H9 (cell line): ENCODE measurements around the gene TMCC1. TPM values are rescaled to one million over a fixed set of nuclear protein-coding genes. Genes with fewer than 3 reads are reported as not detected.

ENCODE experiments used
- DNase-seq: peaks from one replicate; pipeline ENCODE4 v3.0.0-alpha.2; 2017
- H2AFZ ChIP-seq: one replicate; pipeline ENCODE4 v1.6.1; 2013; ENCODE audit warnings: mild to moderate bottlenecking, low read length, control low read depth, moderate library complexity
- H2AK5ac ChIP-seq: 2 replicates; pipeline ENCODE4 v1.6.1; 2013; ENCODE audit warnings: low read length, control low read depth, mixed read lengths; ENCODE audit not compliant: insufficient read length
- H2BK120ac ChIP-seq: one replicate; pipeline ENCODE4 v1.6.1; 2013; ENCODE audit warnings: low read depth, mild to moderate bottlenecking, low read length, control low read depth, inconsistent platforms; ENCODE audit not compliant: poor library complexity, severe bottlenecking
- H2BK12ac ChIP-seq: 2 replicates; pipeline ENCODE4 v1.6.1; 2013; ENCODE audit warnings: low read length, control low read depth, mixed read lengths, low read depth; ENCODE audit not compliant: insufficient read length
- H2BK15ac ChIP-seq: 2 replicates; pipeline ENCODE4 v1.6.1; 2013; ENCODE audit warnings: low read depth, low read length, control low read depth
- H2BK20ac ChIP-seq: one replicate; pipeline ENCODE4 v1.6.1; 2013; ENCODE audit warnings: low read depth, mild to moderate bottlenecking, low read length, control low read depth, inconsistent platforms; ENCODE audit not compliant: poor library complexity, severe bottlenecking
- H2BK5ac ChIP-seq: 2 replicates; pipeline ENCODE4 v1.6.1; 2013; ENCODE audit warnings: low read length, control low read depth, mixed read lengths; ENCODE audit not compliant: insufficient read length
- H3K14ac ChIP-seq: 2 replicates; pipeline ENCODE4 v1.6.1; 2013; ENCODE audit warnings: low read length, control low read depth; ENCODE audit not compliant: insufficient read depth
- H3K18ac ChIP-seq: 2 replicates; pipeline ENCODE4 v1.6.1; 2013; ENCODE audit warnings: low read depth, mild to moderate bottlenecking, mixed read lengths, low read length, control low read depth; ENCODE audit not compliant: insufficient read length
- H3K23ac ChIP-seq: 2 replicates; pipeline ENCODE4 v1.6.1; 2013; ENCODE audit warnings: low read length, control low read depth, mixed read lengths, low read depth; ENCODE audit not compliant: insufficient read length
- H3K23me2 ChIP-seq: 2 replicates; pipeline ENCODE4 v1.6.1; 2013; ENCODE audit warnings: low read depth, mild to moderate bottlenecking, mixed read lengths, low read length, control low read depth; ENCODE audit not compliant: insufficient read length, poor library complexity, severe bottlenecking
- H3K27ac ChIP-seq: 2 replicates; pipeline ENCODE4 v1.5.1; 2013; ENCODE audit warnings: low read length, control low read depth, mixed read lengths, low read depth; ENCODE audit not compliant: insufficient read length
- H3K27me3 ChIP-seq: 2 replicates; pipeline ENCODE4 v1.6.1; 2013; ENCODE audit warnings: low read length, control low read depth, inconsistent platforms; ENCODE audit not compliant: insufficient read depth
- H3K4ac ChIP-seq: 2 replicates; pipeline ENCODE4 v1.6.1; 2013; ENCODE audit warnings: low read depth, mild to moderate bottlenecking, control low read depth, inconsistent platforms, low read length, moderate library complexity
- H3K4me1 ChIP-seq: 2 replicates; pipeline ENCODE4 v1.6.1; 2013; ENCODE audit warnings: low read length, control low read depth, inconsistent platforms; ENCODE audit not compliant: insufficient read depth
- H3K4me2 ChIP-seq: 2 replicates; pipeline ENCODE4 v1.6.1; 2013; ENCODE audit warnings: low read length, control low read depth, mixed read lengths; ENCODE audit not compliant: insufficient read length, insufficient read depth
- H3K56ac ChIP-seq: 2 replicates; pipeline ENCODE4 v1.6.1; 2013; ENCODE audit warnings: low read depth, mild to moderate bottlenecking, mixed read lengths, low read length, control low read depth; ENCODE audit not compliant: insufficient read length
- H3K79me1 ChIP-seq: 2 replicates; pipeline ENCODE4 v1.6.1; 2013; ENCODE audit warnings: low read depth, mild to moderate bottlenecking, moderate library complexity, low read length, control low read depth, inconsistent platforms; ENCODE audit not compliant: insufficient read depth, poor library complexity, severe bottlenecking
- H3K79me2 ChIP-seq: 2 replicates; pipeline ENCODE4 v1.6.1; 2013; ENCODE audit warnings: low read length, control low read depth, inconsistent platforms; ENCODE audit not compliant: insufficient read depth
- H3K9ac ChIP-seq: 2 replicates; pipeline ENCODE4 v1.6.1; 2013; ENCODE audit warnings: low read length, control low read depth, mixed read lengths; ENCODE audit not compliant: insufficient read length; ENCODE audit errors: extremely low read depth
- H3K9me3 ChIP-seq: one replicate; pipeline ENCODE4 v1.6.1; 2013; ENCODE audit warnings: low read depth, low read length, inconsistent platforms; ENCODE audit not compliant: control insufficient read depth
- H3T11ph ChIP-seq: one replicate; pipeline ENCODE4 v1.6.1; 2013; ENCODE audit warnings: mild to moderate bottlenecking, low read length, control low read depth, inconsistent platforms
- H4K20me1 ChIP-seq: one replicate; pipeline ENCODE4 v1.6.1; 2013; ENCODE audit not compliant: control insufficient read depth, insufficient read length, insufficient read depth
- H4K5ac ChIP-seq: 2 replicates; pipeline ENCODE4 v1.6.1; 2013; ENCODE audit warnings: low read depth, mild to moderate bottlenecking, mixed read lengths, low read length, control low read depth; ENCODE audit not compliant: insufficient read length
- H4K8ac ChIP-seq: replicated peaks from 2 replicates; pipeline ENCODE4 v1.6.1; 2013; ENCODE audit warnings: low read length, control low read depth, mixed read lengths, low read depth; ENCODE audit not compliant: insufficient read length
- H4K91ac ChIP-seq: 2 replicates; pipeline ENCODE4 v1.6.1; 2013; ENCODE audit warnings: low read depth, mild to moderate bottlenecking, moderate library complexity, mixed read lengths, low read length, control low read depth; ENCODE audit not compliant: insufficient read length
- H3K27ac Mint-ChIP-seq, 3 experiments: 2 replicates in 2 of 3; 3 replicates in 1 of 3; pipeline ENCODE4 v1.8.0; 2020 to 2021; ENCODE audit warnings: mixed read lengths in 3 of 3, mild to moderate bottlenecking in 1 of 3, moderate library complexity in 1 of 3
- H3K27me3 Mint-ChIP-seq: 2 replicates; pipeline ENCODE4 v1.8.0; 2021; ENCODE audit warnings: low read depth, mild to moderate bottlenecking, moderate library complexity, mixed read lengths
- H3K36me3 Mint-ChIP-seq, 3 experiments: 2 replicates in 2 of 3; 3 replicates in 1 of 3; pipeline ENCODE4 v1.8.0; 2020 to 2021; ENCODE audit warnings: low read depth in 3 of 3, mixed read lengths in 3 of 3; ENCODE audit not compliant: insufficient read depth in 1 of 3
- H3K4me1 Mint-ChIP-seq, 2 experiments: 2 replicates each; pipeline ENCODE4 v1.8.0; 2020; ENCODE audit warnings: mixed read lengths in 2 of 2
- H3K4me3 Mint-ChIP-seq, 2 experiments: 2 replicates in 1 of 2; 3 replicates in 1 of 2; pipeline ENCODE4 v1.8.0; 2020 to 2021; ENCODE audit warnings: mild to moderate bottlenecking in 2 of 2, mixed read lengths in 2 of 2, moderate library complexity in 1 of 2
- H3K9me3 Mint-ChIP-seq, 2 experiments: 2 replicates in 1 of 2; 3 replicates in 1 of 2; pipeline ENCODE4 v1.8.0; 2020; ENCODE audit warnings: mild to moderate bottlenecking in 2 of 2, mixed read lengths in 2 of 2, moderate library complexity in 1 of 2
- whole genome bisulfite sequencing: extraction: QIAGEN DNeasy Blood & Tissue Kit; methylation state at CpG from one replicate; pipeline ENCODE4 v1.1.7; 2013; ENCODE audit warnings: missing lambda C conversion rate, low lambda C conversion rate, mixed read lengths; ENCODE audit not compliant: insufficient read length; ENCODE audit errors: extremely low coverage; 5-methylcytosine and 5-hydroxymethylcytosine counted together
- total RNA-seq: library from RNA; stranded (reverse); gene quantifications from 2 replicates; pipeline ENCODE4 v1.2.1, GENCODE V29; 2021
- TF ChIP-seq, protein P1 (sequence below): fragments of 200-600 bp; sonication (generic); conservative IDR thresholded peaks from 3 replicates; pipeline ENCODE4 v1.8.0; 2021; ENCODE audit warnings: antibody characterized with exemption, mild to moderate bottlenecking

The TMCC1 gene
- total RNA-seq, 1 experiment from 2014 or later, result 24.4 TPM

DNA sequence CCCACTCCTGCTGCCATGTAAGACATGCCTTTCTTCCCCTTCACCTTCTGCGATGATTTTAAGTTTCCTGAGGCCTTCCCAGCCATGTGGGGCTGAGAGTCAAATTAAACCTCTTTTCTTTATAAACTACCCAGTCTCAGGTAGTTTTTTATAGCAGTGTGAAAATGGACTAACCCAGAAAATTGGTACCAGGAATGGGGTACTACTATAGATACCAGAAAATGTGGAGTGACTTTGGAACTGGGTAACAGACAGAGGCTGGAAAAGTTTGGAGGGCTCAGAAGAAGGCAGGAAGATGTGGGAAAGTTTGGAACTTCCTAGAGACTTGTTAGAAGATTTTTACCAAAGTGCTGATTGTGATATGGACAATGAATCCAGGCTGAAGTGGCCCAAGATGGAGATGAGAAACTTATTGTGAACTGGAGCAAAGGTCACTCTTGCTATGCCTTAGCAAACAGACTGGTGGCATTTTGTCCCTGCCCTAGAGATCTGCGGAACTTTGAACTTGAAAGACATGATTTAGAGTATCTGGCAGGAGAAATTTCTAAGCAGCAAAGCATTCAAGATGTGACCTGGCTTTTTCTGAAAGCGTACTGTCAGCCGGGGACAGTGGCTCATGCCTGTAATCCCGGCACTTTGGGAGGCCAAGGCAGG lies 52.7 kb downstream of the TMCC1 start:
- Mint-ChIP-seq H3K27ac (peak overlapping the region in 1 of 3 experiments; percentile 3; a peak in 2 of 7 replicates), H3K4me3 (no peak overlapping the region), H3K36me3 (peaks cover 6 to 17% (median 11%) of the 10 kb centered on the region in 3 experiments; a peak in 6 of 7 replicates), H3K9me3 (peaks cover 3 to 4% of the 10 kb centered on the region in 2 experiments; a peak in 2 of 5 replicates), H3K27me3 (no peaks in the 10 kb centered on the region), H3K4me1 (peaks cover 25 to 31% of the 10 kb centered on the region in 2 experiments)
- H2BK20ac ChIP-seq, result no peak overlapping the region
- H2BK120ac ChIP-seq, result no peak overlapping the region
- H3K14ac ChIP-seq, result no peak overlapping the region
- no CpG with 5 or more reads among the region's 5 CpGs for WGBS
- H4K5ac ChIP-seq, result no peak overlapping the region
- no peak overlapping the region for H3K56ac ChIP-seq
- no peak overlapping the region for H4K91ac ChIP-seq
- no peak overlapping the region for H2AK5ac ChIP-seq
- H3K4ac ChIP-seq, result no peak overlapping the region
- H3K23me2 ChIP-seq, result no peaks in the 10 kb centered on the region
- H3K4me2 ChIP-seq, result no peak overlapping the region
- H3K27me3 ChIP-seq, result no peaks in the 10 kb centered on the region
- H2BK12ac ChIP-seq, result no peak overlapping the region
- no peak overlapping the region for H3K9ac ChIP-seq
- DNase-seq, result no peak
- no peak overlapping the region for H3K18ac ChIP-seq
- H3K27ac ChIP-seq, result no peak overlapping the region
- H3K23ac ChIP-seq, result no peak overlapping the region
- no peak overlapping the region for H2AFZ ChIP-seq
- H3K9me3 ChIP-seq, result no peaks in the 10 kb centered on the region
- no peak overlapping the region for H2BK5ac ChIP-seq
- no peaks in the 10 kb centered on the region; the same call in 1 of the 2 replicates for H3K79me2 ChIP-seq
- H3T11ph ChIP-seq, result no peak overlapping the region
- no peak overlapping the region for H4K8ac ChIP-seq
- no peaks in the 10 kb centered on the region for H4K20me1 ChIP-seq
- TF ChIP-seq, protein P1, sequence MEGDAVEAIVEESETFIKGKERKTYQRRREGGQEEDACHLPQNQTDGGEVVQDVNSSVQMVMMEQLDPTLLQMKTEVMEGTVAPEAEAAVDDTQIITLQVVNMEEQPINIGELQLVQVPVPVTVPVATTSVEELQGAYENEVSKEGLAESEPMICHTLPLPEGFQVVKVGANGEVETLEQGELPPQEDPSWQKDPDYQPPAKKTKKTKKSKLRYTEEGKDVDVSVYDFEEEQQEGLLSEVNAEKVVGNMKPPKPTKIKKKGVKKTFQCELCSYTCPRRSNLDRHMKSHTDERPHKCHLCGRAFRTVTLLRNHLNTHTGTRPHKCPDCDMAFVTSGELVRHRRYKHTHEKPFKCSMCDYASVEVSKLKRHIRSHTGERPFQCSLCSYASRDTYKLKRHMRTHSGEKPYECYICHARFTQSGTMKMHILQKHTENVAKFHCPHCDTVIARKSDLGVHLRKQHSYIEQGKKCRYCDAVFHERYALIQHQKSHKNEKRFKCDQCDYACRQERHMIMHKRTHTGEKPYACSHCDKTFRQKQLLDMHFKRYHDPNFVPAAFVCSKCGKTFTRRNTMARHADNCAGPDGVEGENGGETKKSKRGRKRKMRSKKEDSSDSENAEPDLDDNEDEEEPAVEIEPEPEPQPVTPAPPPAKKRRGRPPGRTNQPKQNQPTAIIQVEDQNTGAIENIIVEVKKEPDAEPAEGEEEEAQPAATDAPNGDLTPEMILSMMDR, result no peak
- no peaks in the 10 kb centered on the region for H3K79me1 ChIP-seq
- H3K4me1 ChIP-seq, result peaks cover 4% of the 10 kb centered on the region; the same call in 1 of the 2 replicates
- no peak overlapping the region for H2BK15ac ChIP-seq
